Neural progenitor cell (in vitro differentiated cells): Measurements from ENCODE around the gene GAGE12J.

Source experiments
- CTCF ChIP-seq: fragments of 200-600 bp; sonication (generic); IDR thresholded peaks from 2 replicates; pipeline ENCODE4 v1.5.1; 2017; ENCODE audit warnings: antibody characterized with exemption, mild to moderate bottlenecking
- EZH2 ChIP-seq: fragments of 200-600 bp; sonication (generic); IDR thresholded peaks from 2 replicates; pipeline ENCODE4 v1.6.1; 2017; ENCODE audit warnings: antibody characterized with exemption, mild to moderate bottlenecking, moderate library complexity

- TF ChIP-seq CTCF (no peak), EZH2 (no peak)
These were observed 13.1 kb upstream of the GAGE12J start for GRCh38 chrX:49308604-49309269.
